H7 (cell line): ENCODE data around the gene PAK6. TPM values are rescaled to one million over a fixed set of nuclear protein-coding genes. Genes with fewer than 3 reads are reported as not detected.

Source experiments
- DNase-seq: peaks from one replicate; pipeline ENCODE4 v3.0.0; 2012
- H3K27me3 ChIP-seq: 2 replicates; pipeline ENCODE4 v1.6.0; 2011; ENCODE audit warnings: mild to moderate bottlenecking, low read length; ENCODE audit not compliant: control insufficient read depth, insufficient read depth
- H3K36me3 ChIP-seq: replicated peaks from 2 replicates; pipeline ENCODE4 v1.5.1; 2011; ENCODE audit warnings: low read length; ENCODE audit not compliant: control insufficient read depth, insufficient read depth
- H3K4me3 ChIP-seq: 2 replicates; pipeline ENCODE4 v1.5.1; 2011; ENCODE audit warnings: low read depth, mild to moderate bottlenecking, control low read depth, low read length, moderate library complexity; ENCODE audit not compliant: insufficient read depth
- total RNA-seq: library from RNA; depleted of rRNA; stranded (reverse); fragments of >200 nt; shearing (Covaris generic); gene quantifications from 2 replicates; pipeline ENCODE4 v1.2.3, GENCODE V29; 2014; rRNA removed

PAK6 gene
- total RNA-seq, 1 experiment from 2014 or later = 4.9 TPM

DNA sequence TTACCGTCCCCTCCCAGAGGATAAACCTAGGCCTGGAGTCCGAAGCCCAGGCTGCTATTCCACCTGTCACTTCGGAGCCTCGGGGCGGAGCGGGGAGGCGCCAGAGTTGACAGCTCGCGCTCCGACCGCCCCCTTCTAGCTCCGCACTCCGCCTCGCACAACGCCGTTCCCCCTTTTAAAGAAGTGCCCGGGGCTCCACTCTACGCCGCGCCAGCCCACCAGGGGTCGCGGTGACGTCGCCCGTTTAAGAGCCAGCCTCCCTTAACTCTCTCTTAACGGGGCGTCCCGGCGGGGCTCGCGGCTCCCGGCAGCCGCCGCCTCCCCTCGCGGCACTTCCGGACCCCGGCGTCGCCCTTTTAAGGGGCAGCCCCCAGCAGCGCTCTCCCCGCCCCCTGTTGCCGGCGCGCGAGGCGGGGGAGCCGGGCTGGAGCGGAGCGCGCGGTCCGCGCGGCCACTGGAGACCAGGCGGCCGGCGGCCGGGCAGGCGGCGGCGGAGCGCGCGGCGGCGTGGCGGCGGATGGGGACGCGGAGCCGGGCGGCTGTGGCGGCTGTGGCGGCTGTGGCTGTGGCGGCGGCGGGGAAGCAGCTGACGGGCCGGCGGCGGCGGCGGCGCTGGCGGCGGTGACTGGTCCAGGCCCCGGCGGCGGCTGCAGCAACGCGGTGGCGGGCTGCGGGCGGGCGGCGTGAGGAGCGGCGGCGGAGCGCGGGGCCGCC, 84.5 kb downstream of the PAK6 start, which contains the start of gene INAFM2:
TSS of gene INAFM2 (plus strand) at position 454 of the 714 bp plus-strand sequence. CDS start 364 bp downstream, outside the sequence.
- Histone ChIP-seq H3K27me3 (peaks cover 26% of the 10 kb centered on the region), H3K4me3 (peak within 1 kb of the TSS; percentile 73), H3K36me3 (no peaks in the 10 kb centered on the region)
- DNase-seq = peak; percentile 99

DNA sequence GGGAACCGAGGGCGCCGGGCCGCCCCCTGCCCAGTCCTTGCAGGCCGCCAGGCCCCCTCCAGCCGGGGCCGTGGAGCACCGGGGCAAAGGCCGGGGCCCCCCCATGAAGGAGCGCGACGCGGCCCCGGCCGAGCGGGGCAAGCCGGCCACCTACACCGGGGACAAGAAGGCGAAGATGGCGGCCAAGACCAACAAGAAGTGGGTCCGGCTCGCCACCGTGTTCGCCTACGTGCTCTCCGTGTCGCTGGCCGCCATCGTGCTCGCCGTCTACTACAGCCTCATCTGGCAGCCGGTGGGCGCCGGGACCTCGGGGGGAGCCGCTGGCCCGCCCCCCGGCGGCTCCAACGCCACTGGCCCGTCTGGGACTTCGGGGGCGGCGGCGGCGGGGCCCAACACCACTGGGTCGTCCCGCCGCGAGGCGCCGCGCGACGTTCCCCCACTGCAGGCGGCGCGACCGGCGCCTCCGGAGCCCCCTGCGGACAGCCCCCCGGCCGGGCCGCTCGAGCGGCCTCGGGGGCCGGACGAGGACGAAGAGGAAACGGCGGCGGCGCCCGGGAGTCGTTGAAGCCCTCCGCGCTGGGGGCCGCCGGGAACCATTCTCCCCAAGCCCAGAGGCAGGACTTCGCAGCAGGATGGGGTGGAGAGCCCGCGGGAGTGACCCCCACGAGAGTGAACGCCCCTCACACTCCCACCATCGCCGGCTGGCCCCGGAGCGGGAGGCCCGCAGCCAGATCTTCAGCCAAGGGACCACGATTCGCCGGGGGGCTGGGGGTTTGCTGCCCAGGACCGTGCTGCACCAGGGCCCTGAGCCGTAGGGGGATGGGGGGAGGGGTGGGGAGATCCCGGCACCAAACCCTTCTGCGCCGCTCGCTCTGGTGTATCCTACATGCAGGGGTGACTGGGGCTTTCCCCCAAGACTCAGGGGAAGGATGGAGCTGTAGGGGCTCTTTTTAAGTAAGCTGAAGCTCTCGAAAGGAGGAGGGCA, 85.4 kb downstream of the PAK6 start:
- Histone ChIP-seq H3K36me3 (no peaks in the 10 kb centered on the region), H3K4me3 (peak overlapping the region; percentile 73), H3K27me3 (peaks cover 26% of the 10 kb centered on the region)
- peak; percentile 86 for DNase-seq

DNA sequence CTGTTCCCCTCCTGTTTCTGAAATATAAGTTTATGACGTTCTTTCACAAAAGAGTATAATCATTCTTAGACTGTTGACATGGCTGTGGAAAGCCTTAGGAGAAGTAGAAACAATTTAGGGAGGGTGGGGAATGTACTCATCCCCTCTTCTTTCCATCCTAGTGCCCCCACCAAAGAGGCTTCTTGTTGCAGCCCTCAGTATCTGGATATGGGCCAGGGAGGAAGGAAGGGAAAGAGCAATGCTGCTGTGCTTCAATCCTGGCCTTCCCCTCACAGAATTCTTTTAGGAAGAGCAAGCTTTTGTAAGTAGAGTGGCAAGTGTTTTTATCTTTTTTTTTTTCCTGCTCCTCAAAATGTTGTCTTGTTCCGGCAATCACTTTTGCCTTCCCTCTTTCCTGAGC, 86.3 kb downstream of the PAK6 start:
- Histone ChIP-seq H3K4me3 (no peak overlapping the region; the same call in 1 of the 2 replicates), H3K27me3 (peaks cover 26% of the 10 kb centered on the region)

GRCh38 chr15:40325700-40326099, 86.8 kb downstream of the PAK6 start:
- Histone ChIP-seq H3K4me3 (no peak overlapping the region), H3K36me3 (no peaks in the 10 kb centered on the region; the same call in 1 of the 2 replicates), H3K27me3 (peaks cover 26% of the 10 kb centered on the region)
- no peak for DNase-seq

More for the DNA sequence above, 86.3 kb downstream of the PAK6 start:
- no peak for DNase-seq
- H3K36me3 ChIP-seq = no peaks in the 10 kb centered on the region; the same call in 1 of the 2 replicates

Other genes with a start within 250 kb of the PAK6 start
- 148 and 156 TPM in 2 replicates for gene SRP14, start 199.9 kb upstream of the PAK6 start, total RNA-seq
- 11.9 and 12.4 TPM in 2 replicates for gene BMF, start 130.2 kb upstream of the PAK6 start, total RNA-seq
- gene BUB1B, start 78.0 kb upstream of the PAK6 start, total RNA-seq = 87.4 and 126 TPM in 2 replicates
- gene ANKRD63, start 44.0 kb downstream of the PAK6 start, total RNA-seq = 0.22 and 0.45 TPM in 2 replicates
- 11.3 and 13.9 TPM in 2 replicates for gene PLCB2, start 68.9 kb downstream of the PAK6 start, total RNA-seq
- gene INAFM2, start 84.6 kb downstream of the PAK6 start, total RNA-seq = 15.2 and 15.8 TPM in 2 replicates
- gene CCDC9B, start 101.9 kb downstream of the PAK6 start, total RNA-seq = 0.03 and 0.18 TPM in 2 replicates
- gene PHGR1, start 112.0 kb downstream of the PAK6 start, total RNA-seq = not detected in 2 replicates
- gene DISP2, start 119.2 kb downstream of the PAK6 start, total RNA-seq = 0.04 and 0.52 TPM in 2 replicates
- 72.2 and 104 TPM in 2 replicates for gene KNSTRN, start 143.7 kb downstream of the PAK6 start, total RNA-seq
- 28.6 and 31.4 TPM in 2 replicates for gene IVD, start 166.7 kb downstream of the PAK6 start, total RNA-seq
- gene BAHD1, start 201.9 kb downstream of the PAK6 start, total RNA-seq = 45.7 and 47.4 TPM in 2 replicates
- 11.7 and 15.2 TPM in 2 replicates for gene CHST14, start 231.9 kb downstream of the PAK6 start, total RNA-seq